ENCODE data around the gene DPPA3.

GRCh38 chr12:7756993-7757392 is 45.8 kb downstream of the DPPA3 start:
- TF ChIP-seq CTCF (IDR thresholded peaks at IDR 0.05): no peak
- no peak for TF ChIP-seq ZFX (IDR thresholded peaks at IDR 0.05; ENCODE audit: borderline replicate concordance)
